CD14-positive monocyte (primary cell): ENCODE results near the gene IMPDH1. TPM values are rescaled to one million over a fixed set of nuclear protein-coding genes. Genes with fewer than 3 reads are reported as not detected.

Experiments
- DNase-seq, 3 donors: peaks; one replicate each; pipeline ENCODE4 v3.0.0-alpha.2; 2011 to 2022
- H2AFZ ChIP-seq: 2 replicates; pipeline ENCODE4 v1.6.0; 2012; ENCODE audit warnings: mild to moderate bottlenecking, low read depth, low read length, inconsistent platforms; ENCODE audit not compliant: insufficient read depth, poor library complexity, severe bottlenecking
- H3K27ac ChIP-seq, 2 donors: 1 replicate in 1 of 2; 2 replicates in 1 of 2; pipeline ENCODE4 v1.5.1; 2012 to 2013; ENCODE audit warnings: low read length in 2 of 2, control low read depth in 1 of 2, inconsistent platforms in 1 of 2, low read depth in 1 of 2, mild to moderate bottlenecking in 1 of 2
- H3K27me3 ChIP-seq, 2 donors: one replicate each; pipeline versions ENCODE4 v1.6.0 to v1.6.1; 2011 to 2013; ENCODE audit warnings: low read length in 2 of 2; ENCODE audit not compliant: control insufficient read depth in 2 of 2, insufficient read depth in 2 of 2
- H3K36me3 ChIP-seq, 2 donors: replicated peaks in 1 of 2; 1 replicate in 1 of 2; 2 replicates in 1 of 2; pipeline versions ENCODE4 v1.5.1 to v1.6.1; 2012 to 2013; ENCODE audit warnings: low read length in 2 of 2, control low read depth in 1 of 2, inconsistent platforms in 1 of 2, mild to moderate bottlenecking in 1 of 2; ENCODE audit not compliant: insufficient read depth in 2 of 2, control insufficient read depth in 1 of 2
- H3K4me1 ChIP-seq, 2 donors: 1 replicate in 1 of 2; 2 replicates in 1 of 2; pipeline versions ENCODE4 v1.5.1 to v1.6.1; 2012 to 2013; ENCODE audit warnings: low read length in 2 of 2, control low read depth in 1 of 2, inconsistent platforms in 1 of 2, mild to moderate bottlenecking in 1 of 2, moderate library complexity in 1 of 2; ENCODE audit not compliant: insufficient read depth in 2 of 2, control insufficient read depth in 1 of 2
- H3K4me2 ChIP-seq: replicated peaks from 2 replicates; pipeline ENCODE3; 2012; ENCODE audit warnings: low read length, moderate library complexity, mild to moderate bottlenecking; ENCODE audit not compliant: poor library complexity, severe bottlenecking; ENCODE audit errors: extremely low read depth
- H3K4me3 ChIP-seq, 3 experiments: fragments of 200-600 bp in 1 of 3; sonication (generic) in 1 of 3; replicated peaks in 1 of 3; 1 replicate in 2 of 3; 2 replicates in 1 of 3; pipeline ENCODE4 v1.5.1; 2011 to 2013; ENCODE audit warnings: low read length in 3 of 3, mild to moderate bottlenecking in 3 of 3, control low read depth in 2 of 3, low read depth in 2 of 3, inconsistent platforms in 1 of 3, moderate library complexity in 1 of 3
- H3K79me2 ChIP-seq: 2 replicates; pipeline ENCODE4 v1.6.0; 2012; ENCODE audit warnings: mild to moderate bottlenecking, control low read depth, inconsistent platforms, low read length, moderate library complexity; ENCODE audit not compliant: insufficient read depth
- H3K9ac ChIP-seq: 2 replicates; pipeline ENCODE4 v1.6.0; 2017; ENCODE audit warnings: low read length, mild to moderate bottlenecking; ENCODE audit not compliant: insufficient read depth, poor library complexity, severe bottlenecking
- H3K9me3 ChIP-seq, 2 donors: replicated peaks in 1 of 2; 1 replicate in 1 of 2; 2 replicates in 1 of 2; pipeline versions ENCODE4 v1.5.1 to v1.6.1; 2012 to 2013; ENCODE audit warnings: low read length in 2 of 2, control low read depth in 1 of 2; ENCODE audit not compliant: control insufficient read depth in 1 of 2, insufficient read depth in 1 of 2
- H4K20me1 ChIP-seq: 2 replicates; pipeline ENCODE4 v1.6.0; 2012; ENCODE audit warnings: mild to moderate bottlenecking, low read length, control low read depth, moderate library complexity; ENCODE audit not compliant: insufficient read depth
- H3K27ac Mint-ChIP-seq, 7 donors: one replicate each; pipeline ENCODE4 v1.8.0; 2020; ENCODE audit warnings: mild to moderate bottlenecking in 7 of 7, mixed read lengths in 7 of 7, moderate library complexity in 6 of 7, inconsistent platforms in 2 of 7
- H3K27me3 Mint-ChIP-seq, 3 donors: one replicate each; pipeline ENCODE4 v1.8.0; 2021 to 2022; ENCODE audit warnings: low read depth in 3 of 3, mild to moderate bottlenecking in 3 of 3, mixed read lengths in 3 of 3, moderate library complexity in 3 of 3, inconsistent platforms in 1 of 3
- H3K36me3 Mint-ChIP-seq, 2 donors: one replicate each; pipeline ENCODE4 v1.8.0; 2020; ENCODE audit warnings: mixed read lengths in 2 of 2, inconsistent platforms in 1 of 2, mild to moderate bottlenecking in 1 of 2
- H3K4me1 Mint-ChIP-seq: one replicate; pipeline ENCODE4 v1.8.0; 2020; ENCODE audit warnings: mild to moderate bottlenecking, mixed read lengths
- H3K4me3 Mint-ChIP-seq, 2 donors: one replicate each; pipeline ENCODE4 v1.8.0; 2020; ENCODE audit warnings: mild to moderate bottlenecking in 2 of 2, mixed read lengths in 2 of 2, moderate library complexity in 1 of 2
- H3K9me3 Mint-ChIP-seq, 7 donors: one replicate each; pipeline ENCODE4 v1.8.0; 2020 to 2022; ENCODE audit warnings: mixed read lengths in 7 of 7, mild to moderate bottlenecking in 6 of 7, moderate library complexity in 6 of 7, inconsistent platforms in 2 of 7
- CTCF ChIP-seq: fragments of 200-600 bp; IDR thresholded peaks from one replicate; pipeline ENCODE4 v1.8.0; 2022; ENCODE audit warnings: antibody characterized with exemption, mild to moderate bottlenecking
- WGBS: methylation state at CpG from one replicate; pipeline ENCODE4 v1.1.5; 2013; ENCODE audit warnings: missing lambda C conversion rate; ENCODE audit not compliant: insufficient coverage; 5-methylcytosine and 5-hydroxymethylcytosine counted together
- intact Hi-C, 2 donors: fragments of 100-400 bp; cut with micrococcal nuclease; formaldehyde crosslinking; loops; one replicate each; pipeline versions ENCODE4 v1.15.0 to v1.15.1; 2023
- polyA plus RNA-seq, 3 donors: library from polyadenylated mRNA; depleted of rRNA in 1 of 3; unstranded in 2 of 3; stranded (reverse) in 1 of 3; fragments of 300-500 nt in 2 of 3; fragments of >200 nt in 1 of 3; fragmentation: Illumina TruSeq in 2 of 3; gene quantifications; 1 replicate in 2 of 3; 2 replicates in 1 of 3; pipeline ENCODE4 v1.2.3, GENCODE V29; 2012 to 2021

Gene IMPDH1
- polyA plus RNA-seq, 3 donors: 110 to 259 (median 152) TPM

DNA sequence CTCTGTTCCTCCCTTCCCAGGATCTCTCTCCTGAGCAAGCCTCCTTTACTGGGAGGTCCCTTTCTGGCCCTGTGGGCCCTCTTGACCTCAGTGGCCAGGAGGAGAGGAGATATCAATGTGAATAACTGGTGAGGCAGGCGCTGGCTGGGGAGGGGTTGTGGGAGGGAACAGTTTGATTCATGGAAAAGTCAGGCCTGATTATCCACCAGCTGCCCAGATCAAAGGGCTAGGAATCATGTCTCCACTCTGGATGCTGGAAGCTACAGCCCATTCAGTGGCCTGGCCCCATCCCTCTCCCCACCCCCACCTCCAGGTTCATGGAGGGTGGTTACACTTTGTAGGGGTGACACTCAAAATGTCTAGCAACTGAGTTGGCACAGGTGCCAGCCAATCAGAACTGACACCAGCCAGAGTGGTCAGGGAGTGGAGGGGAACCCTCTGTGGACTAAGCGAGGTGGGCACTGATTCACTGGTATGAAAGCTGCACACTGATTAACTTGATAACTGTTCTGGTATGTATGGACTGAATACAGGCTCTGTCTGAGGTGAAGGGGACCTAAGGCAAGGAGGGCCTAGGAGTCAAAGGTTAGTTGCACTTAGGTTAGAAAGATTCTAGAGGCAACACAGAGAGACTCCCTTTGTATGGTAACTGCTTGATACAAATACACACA, 53.1 kb downstream of the IMPDH1 start:
- Histone ChIP-seq H3K4me3 (no peak overlapping the region), H2AFZ (no peak overlapping the region), H3K36me3 (no peaks in the 10 kb centered on the region), H3K4me1 (peaks cover 46 to 51% of the 10 kb centered on the region in 2 donors), H3K27me3 (peaks cover 13 to 14% of the 10 kb centered on the region in 2 donors), H4K20me1 (no peaks in the 10 kb centered on the region), H3K27ac (no peak overlapping the region), H3K9ac (no peak overlapping the region), H3K4me2 (no peak overlapping the region), H3K79me2 (no peaks in the 10 kb centered on the region), H3K9me3 (no peaks in the 10 kb centered on the region)
- 100% methylated on average over 1 of the region's 2 CpGs for WGBS
- peaks cover 0 to 3% (median 0%) of the 10 kb centered on the region in 7 donors for H3K9me3 Mint-ChIP-seq
- DNase-seq: no peak
- no peak overlapping the region for H3K4me3 Mint-ChIP-seq
- intact Hi-C loops: no loop called here
- TF ChIP-seq CTCF: no peak
- no peak overlapping the region for H3K27ac Mint-ChIP-seq
- H3K36me3 Mint-ChIP-seq: peaks cover 4 to 9% of the 10 kb centered on the region in 2 donors
- H3K4me1 Mint-ChIP-seq: peaks cover 41% of the 10 kb centered on the region
- H3K27me3 Mint-ChIP-seq: peaks cover 15 to 39% (median 22%) of the 10 kb centered on the region in 3 donors

DNA sequence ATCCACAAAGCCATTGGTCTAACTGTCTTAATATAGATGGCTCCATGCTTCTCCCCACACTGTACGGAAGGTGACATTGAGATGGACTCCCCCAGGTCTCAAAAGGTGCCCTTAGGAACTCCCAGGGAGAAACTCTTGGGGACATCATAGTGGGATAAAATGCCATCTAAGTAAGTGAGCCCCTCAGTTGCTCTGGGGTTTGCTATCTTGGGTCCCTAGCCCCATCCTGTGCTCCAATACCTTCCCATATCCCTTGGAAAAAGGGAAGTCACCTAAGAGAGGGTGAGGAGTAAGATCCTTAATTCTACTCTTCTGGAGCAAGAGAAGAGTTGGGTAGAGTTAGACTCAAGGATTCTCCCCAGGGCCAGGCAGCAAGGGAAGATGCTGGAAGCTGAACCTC, 56.2 kb downstream of the IMPDH1 start:
- no CpG with 5 or more reads among the region's 1 CpG for WGBS
- Histone ChIP-seq H3K27me3 (peaks cover 22 to 37% of the 10 kb centered on the region in 2 donors), H3K9ac (no peak overlapping the region), H2AFZ (no peak overlapping the region), H3K4me3 (no peak overlapping the region), H3K36me3 (no peaks in the 10 kb centered on the region), H3K9me3 (no peaks in the 10 kb centered on the region), H3K27ac (no peak overlapping the region), H3K4me1 (peaks cover 19 to 31% of the 10 kb centered on the region in 2 donors), H3K79me2 (no peaks in the 10 kb centered on the region), H3K4me2 (no peak overlapping the region), H4K20me1 (no peaks in the 10 kb centered on the region)
- peaks cover 0 to 9% (median 0%) of the 10 kb centered on the region in 7 donors for H3K9me3 Mint-ChIP-seq
- H3K4me1 Mint-ChIP-seq: peaks cover 19% of the 10 kb centered on the region
- no peak for DNase-seq
- peak overlapping the region in 1 of 2 donors; percentile 62 for H3K4me3 Mint-ChIP-seq
- peaks cover 36 to 52% (median 43%) of the 10 kb centered on the region in 3 donors for H3K27me3 Mint-ChIP-seq
- H3K27ac Mint-ChIP-seq: no peak overlapping the region
- intact Hi-C loops: no loop called here
- peaks cover 4 to 9% of the 10 kb centered on the region in 2 donors for H3K36me3 Mint-ChIP-seq
- no peak for TF ChIP-seq CTCF
